MM.1S (cell line): ENCODE data around the gene ARAP2.

Experiments
- DNase-seq: peaks from one replicate; pipeline ENCODE4 v3.0.0-alpha.2; 2015
- H2AFZ ChIP-seq: fragments of 300-600 bp; sonication (generic); 2 replicates; pipeline ENCODE4 v1.6.0; 2016; ENCODE audit warnings: antibody characterized with exemption, low read length
- H3F3A ChIP-seq: fragments of 300-600 bp; sonication (generic); 2 replicates; pipeline ENCODE4 v1.6.1; 2016; ENCODE audit warnings: mild to moderate bottlenecking, antibody characterized with exemption, low read length, moderate library complexity, mixed read lengths; ENCODE audit not compliant: insufficient read depth
- H3K27ac ChIP-seq: fragments of 300-600 bp; sonication (generic); 2 replicates; pipeline ENCODE4 v1.5.1; 2016; ENCODE audit warnings: mild to moderate bottlenecking, low read length
- H3K27me3 ChIP-seq: fragments of 300-600 bp; sonication (generic); replicated peaks from 2 replicates; pipeline ENCODE4 v1.6.0; 2016; ENCODE audit warnings: low read length; ENCODE audit not compliant: insufficient read depth
- H3K36me3 ChIP-seq: fragments of 300-600 bp; sonication (generic); replicated peaks from 2 replicates; pipeline ENCODE4 v1.6.1; 2016; ENCODE audit warnings: mild to moderate bottlenecking, low read length, mixed read lengths; ENCODE audit not compliant: insufficient read depth
- H3K4me1 ChIP-seq: fragments of 300-600 bp; sonication (generic); 2 replicates; pipeline ENCODE4 v1.6.1; 2016; ENCODE audit warnings: low read length, mixed read lengths
- H3K4me2 ChIP-seq: fragments of 300-600 bp; sonication (generic); 2 replicates; pipeline ENCODE4 v1.6.0; 2016; ENCODE audit warnings: low read depth, low read length
- H3K4me3 ChIP-seq: fragments of 300-600 bp; sonication (generic); 2 replicates; pipeline ENCODE4 v1.5.1; 2016; ENCODE audit warnings: low read length, mixed read lengths
- H3K79me2 ChIP-seq: fragments of 300-600 bp; sonication (generic); 2 replicates; pipeline ENCODE4 v1.6.1; 2016; ENCODE audit warnings: mixed run types, low read length, mixed read lengths
- H3K9ac ChIP-seq: fragments of 300-600 bp; sonication (generic); 2 replicates; pipeline ENCODE4 v1.6.1; 2016; ENCODE audit warnings: low read length, mixed read lengths
- H3K9me2 ChIP-seq: fragments of 300-600 bp; sonication (generic); replicated peaks from 2 replicates; pipeline ENCODE4 v1.6.1; 2016; ENCODE audit warnings: mild to moderate bottlenecking, low read length, mixed read lengths; ENCODE audit not compliant: insufficient read depth
- H3K9me3 ChIP-seq: fragments of 300-600 bp; sonication (generic); replicated peaks from 2 replicates; pipeline ENCODE4 v1.6.1; 2016; ENCODE audit warnings: mild to moderate bottlenecking, low read length, mixed read lengths; ENCODE audit not compliant: insufficient read depth
- H4K20me1 ChIP-seq: fragments of 300-600 bp; sonication (generic); 2 replicates; pipeline ENCODE4 v1.6.1; 2016; ENCODE audit warnings: mild to moderate bottlenecking, low read length, moderate library complexity, mixed read lengths; ENCODE audit not compliant: insufficient read depth
- CTCF ChIP-seq: fragments of 300-600 bp; sonication (generic); IDR thresholded peaks from 2 replicates; pipeline ENCODE4 v1.5.1; 2016; ENCODE audit warnings: antibody characterized with exemption, low read length, mixed read lengths
- EZH2 ChIP-seq: fragments of 300-600 bp; sonication (generic); optimal IDR thresholded peaks from 2 replicates; pipeline ENCODE3; 2017; ENCODE audit warnings: low read depth, mild to moderate bottlenecking, antibody characterized with exemption, low read length, mixed read lengths
- EZH2phosphoT487 ChIP-seq: fragments of 300-600 bp; sonication (generic); IDR thresholded peaks from 2 replicates; pipeline ENCODE4 v1.6.1; 2018; ENCODE audit warnings: antibody characterized with exemption, low read length

ARAP2 gene

GRCh38 chr4:36043241-36043640 is 201.1 kb downstream of the ARAP2 start:
- no peaks in the 10 kb centered on the region for H3K9me3 ChIP-seq
- no peaks in the 10 kb centered on the region for H3K79me2 ChIP-seq
- no peak overlapping the region for H3K9ac ChIP-seq
- DNase-seq: no peak
- peaks cover 13% of the 10 kb centered on the region for H3K4me1 ChIP-seq
- TF ChIP-seq EZH2phosphoT487: no peak
- no peak for TF ChIP-seq EZH2
- TF ChIP-seq CTCF: no peak
- H3F3A ChIP-seq: no peaks in the 10 kb centered on the region
- H3K27ac ChIP-seq: no peak overlapping the region
- H4K20me1 ChIP-seq: no peaks in the 10 kb centered on the region
- H3K9me2 ChIP-seq: no peaks in the 10 kb centered on the region
- H3K27me3 ChIP-seq: no peaks in the 10 kb centered on the region
- no peak overlapping the region for H2AFZ ChIP-seq
- no peak overlapping the region for H3K4me3 ChIP-seq
- H3K4me2 ChIP-seq: no peak overlapping the region
- H3K36me3 ChIP-seq: no peaks in the 10 kb centered on the region

- Histone ChIP-seq H3K36me3 (no peaks in the 10 kb centered on the region), H3K4me2 (no peak overlapping the region), H2AFZ (no peak overlapping the region), H3K4me1 (peaks cover 14% of the 10 kb centered on the region), H3K9me2 (no peaks in the 10 kb centered on the region), H3K4me3 (no peak overlapping the region), H3F3A (no peaks in the 10 kb centered on the region), H3K79me2 (no peaks in the 10 kb centered on the region), H3K27me3 (no peaks in the 10 kb centered on the region), H3K9me3 (no peaks in the 10 kb centered on the region), H3K27ac (no peak overlapping the region), H4K20me1 (no peaks in the 10 kb centered on the region), H3K9ac (no peak overlapping the region)
- no peak for DNase-seq
- TF ChIP-seq EZH2phosphoT487 (no peak), CTCF (no peak)
Measured at GRCh38 chr4:36042122-36042970, 202.0 kb downstream of the ARAP2 start.

GRCh38 chr4:36041340-36041739 is 203.0 kb downstream of the ARAP2 start:
- Histone ChIP-seq H3K4me1 (peaks cover 14% of the 10 kb centered on the region), H3K4me3 (no peak overlapping the region), H3K27me3 (no peaks in the 10 kb centered on the region), H3K36me3 (no peaks in the 10 kb centered on the region), H3K9me3 (no peaks in the 10 kb centered on the region), H3K9ac (no peak overlapping the region), H3K79me2 (no peaks in the 10 kb centered on the region), H3K4me2 (no peak overlapping the region), H3K9me2 (no peaks in the 10 kb centered on the region), H2AFZ (no peak overlapping the region), H3F3A (no peaks in the 10 kb centered on the region), H3K27ac (no peak overlapping the region), H4K20me1 (no peaks in the 10 kb centered on the region)
- DNase-seq: no peak
- TF ChIP-seq EZH2: no peak
- TF ChIP-seq CTCF: no peak
- no peak for TF ChIP-seq EZH2phosphoT487
